Sigmoid colon (tissue), 7 donors: ENCODE data around the gene ZNF593OS. TPM values are rescaled to one million over a fixed set of nuclear protein-coding genes. Genes with fewer than 3 reads are reported as not detected.

ENCODE experiments used
- DNase-seq: peaks from one replicate; pipeline ENCODE4 v3.0.0-alpha.2; 2019
- H3K27ac ChIP-seq, 4 donors: fragments of 200-600 bp; sonication (generic); one replicate each; pipeline ENCODE4 v1.5.1; 2016 to 2019; ENCODE audit warnings: mild to moderate bottlenecking in 1 of 4
- H3K27me3 ChIP-seq, 3 donors: fragments of 200-600 bp; sonication (generic); one replicate each; pipeline ENCODE4 v1.5.1; 2019; ENCODE audit warnings: mild to moderate bottlenecking in 1 of 3
- H3K36me3 ChIP-seq, 4 donors: fragments of 200-600 bp; sonication (generic); one replicate each; pipeline ENCODE4 v1.5.1; 2016 to 2019
- H3K4me1 ChIP-seq, 4 donors: fragments of 200-600 bp; sonication (generic); one replicate each; pipeline ENCODE4 v1.5.1; 2017 to 2019
- H3K4me3 ChIP-seq, 4 donors: fragments of 200-600 bp; sonication (generic); one replicate each; pipeline ENCODE4 v1.5.1; 2017 to 2019; ENCODE audit warnings: mild to moderate bottlenecking in 2 of 4, moderate library complexity in 1 of 4
- H3K9me3 ChIP-seq, 4 donors: fragments of 200-600 bp in 3 of 4; sonication (generic) in 3 of 4; one replicate each; pipeline versions ENCODE4 v1.5.1 to v1.6.1; 2013 to 2019
- EP300 ChIP-seq, 4 donors: sonication (generic); formaldehyde crosslinking; IDR thresholded peaks; one replicate each; pipeline ENCODE4 v1.6.1; 2017; ENCODE audit warnings: antibody characterized with exemption in 4 of 4
- POLR2A ChIP-seq, 2 donors: fragments of 450-650 bp; IDR thresholded peaks; one replicate each; pipeline ENCODE4 v1.6.1; 2016; ENCODE audit warnings: antibody characterized with exemption in 2 of 2, mild to moderate bottlenecking in 2 of 2, moderate library complexity in 2 of 2
- POLR2AphosphoS5 ChIP-seq, 4 donors: sonication (generic); formaldehyde crosslinking; IDR thresholded peaks; one replicate each; pipeline ENCODE4 v1.6.1; 2017; ENCODE audit warnings: antibody characterized with exemption in 4 of 4
- WGBS, 2 donors: extraction: QIAGEN DNeasy Blood & Tissue Kit; methylation state at CpG; one replicate each; pipeline ENCODE4 v1.1.7; 2013; 5-methylcytosine and 5-hydroxymethylcytosine counted together
- intact Hi-C: fragments of 100-400 bp; cut with DNase I; formaldehyde crosslinking; loops from one replicate; pipeline ENCODE4 v1.15.1; 2023
- polyA plus RNA-seq, 3 donors: library from polyadenylated mRNA; stranded (reverse); fragments of 200-250 nt; gene quantifications; one replicate each; pipeline ENCODE4 v1.2.3, GENCODE V29; 2013
- total RNA-seq, 4 donors: library from RNA; depleted of rRNA; stranded (reverse); fragments of >200 nt; gene quantifications; one replicate each; pipeline ENCODE4 v1.1.0, GENCODE V29; 2016
- TF ChIP-seq, protein P1 (sequence below), 4 experiments: fragments of 450-650 bp in 3 of 4; fragments of 200-600 bp in 1 of 4; IDR thresholded peaks; one replicate each; pipeline ENCODE4 v1.5.1; 2016 to 2019; ENCODE audit warnings: antibody characterized with exemption in 4 of 4, mild to moderate bottlenecking in 3 of 4, moderate library complexity in 2 of 4
- donor health status: healthy with polysubstance abuse.
- donor health status: Bipolar disorder and iron deficiency.
- donor health status: healthy.

The ZNF593OS gene
- total and polyA plus RNA-seq, 7 donors = 0.13 TPM; not detected in 6

DNA sequence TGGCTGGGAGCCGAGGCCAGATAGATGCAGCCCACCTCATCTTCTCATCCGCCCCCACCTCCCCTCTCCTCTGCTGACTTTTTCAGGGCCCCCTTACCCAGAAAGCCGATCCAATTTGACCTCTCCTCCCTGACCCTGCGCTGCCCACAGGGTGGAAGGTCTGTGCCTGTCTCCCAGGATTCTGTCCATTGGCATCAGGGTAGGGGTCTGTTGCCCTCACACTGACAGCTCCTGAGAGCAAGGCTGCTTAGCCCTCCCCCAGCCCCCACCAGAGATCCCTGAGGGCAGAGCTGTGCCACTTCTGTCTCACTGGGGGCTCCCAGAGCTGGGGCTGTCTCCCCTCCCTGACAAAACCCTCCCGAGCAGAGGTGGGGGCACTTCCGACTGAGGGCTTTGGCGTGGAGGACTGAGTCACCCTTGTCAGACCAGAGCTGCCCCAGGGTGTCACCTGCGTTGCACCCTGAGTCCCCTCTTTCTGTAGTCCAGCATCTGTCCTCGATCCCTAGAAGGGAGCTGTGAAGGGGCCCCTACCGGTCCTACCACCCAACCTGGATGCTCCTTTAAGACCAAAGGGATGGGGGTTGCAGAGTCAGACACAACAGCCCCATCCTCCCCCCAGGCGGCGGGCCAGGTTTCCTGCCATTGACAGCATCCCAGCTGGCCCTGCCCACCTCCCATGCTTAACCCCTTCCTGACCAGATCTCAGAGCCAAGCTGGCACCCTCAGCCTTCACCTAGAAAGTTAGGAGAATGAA is 15.2 kb downstream of the ZNF593OS start:
- 28 to 37% methylated on average over 12 of the region's 12 CpGs for WGBS, 2 donors
- Histone ChIP-seq H3K9me3 (no peaks in the 10 kb centered on the region), H3K27me3 (peaks cover 7 to 30% (median 16%) of the 10 kb centered on the region in 3 donors), H3K4me3 (peak overlapping the region in 3 of 4 donors; percentile 5 to 15 (median 8)), H3K4me1 (peaks cover 0 to 8% (median 6%) of the 10 kb centered on the region in 4 donors), H3K27ac (peak overlapping the region in 2 of 4 donors; percentile 12 to 61), H3K36me3 (no peaks in the 10 kb centered on the region)
- DNase-seq = no peak
- TF ChIP-seq EP300 (IDR thresholded peaks at IDR 0.05) (no peak), POLR2A (IDR thresholded peaks at IDR 0.05) (no peak), POLR2AphosphoS5 (IDR thresholded peaks at IDR 0.05) (no peak)
- TF ChIP-seq, protein P1, sequence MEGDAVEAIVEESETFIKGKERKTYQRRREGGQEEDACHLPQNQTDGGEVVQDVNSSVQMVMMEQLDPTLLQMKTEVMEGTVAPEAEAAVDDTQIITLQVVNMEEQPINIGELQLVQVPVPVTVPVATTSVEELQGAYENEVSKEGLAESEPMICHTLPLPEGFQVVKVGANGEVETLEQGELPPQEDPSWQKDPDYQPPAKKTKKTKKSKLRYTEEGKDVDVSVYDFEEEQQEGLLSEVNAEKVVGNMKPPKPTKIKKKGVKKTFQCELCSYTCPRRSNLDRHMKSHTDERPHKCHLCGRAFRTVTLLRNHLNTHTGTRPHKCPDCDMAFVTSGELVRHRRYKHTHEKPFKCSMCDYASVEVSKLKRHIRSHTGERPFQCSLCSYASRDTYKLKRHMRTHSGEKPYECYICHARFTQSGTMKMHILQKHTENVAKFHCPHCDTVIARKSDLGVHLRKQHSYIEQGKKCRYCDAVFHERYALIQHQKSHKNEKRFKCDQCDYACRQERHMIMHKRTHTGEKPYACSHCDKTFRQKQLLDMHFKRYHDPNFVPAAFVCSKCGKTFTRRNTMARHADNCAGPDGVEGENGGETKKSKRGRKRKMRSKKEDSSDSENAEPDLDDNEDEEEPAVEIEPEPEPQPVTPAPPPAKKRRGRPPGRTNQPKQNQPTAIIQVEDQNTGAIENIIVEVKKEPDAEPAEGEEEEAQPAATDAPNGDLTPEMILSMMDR (IDR thresholded peaks at IDR 0.05) = no peak
- intact Hi-C loops = no loop called here

- intact Hi-C loops = no loop called here
- no peak for DNase-seq
- no peaks in the 10 kb centered on the region for H3K36me3 ChIP-seq
- peak overlapping the region in 3 of 4 donors; percentile 12 to 66 (median 31) for H3K27ac ChIP-seq
- no peak for TF ChIP-seq EP300 (IDR thresholded peaks at IDR 0.05)
- peak in 1 of 4 donors; percentile 52 for TF ChIP-seq POLR2AphosphoS5 (IDR thresholded peaks at IDR 0.05)
- no peaks in the 10 kb centered on the region for H3K9me3 ChIP-seq
- H3K4me1 ChIP-seq = peaks cover 0 to under 1% (median 0%) of the 10 kb centered on the region in 4 donors
- WGBS, 2 donors = 64 to 72% methylated on average over 21 of the region's 21 CpGs
- H3K4me3 ChIP-seq = peak overlapping the region in 1 of 4 donors; percentile 8
- peaks cover 7 to 30% (median 16%) of the 10 kb centered on the region in 3 donors for H3K27me3 ChIP-seq
Observed at GRCh38 chr1:26155370-26156284, 16.0 kb downstream of the ZNF593OS start.

DNA sequence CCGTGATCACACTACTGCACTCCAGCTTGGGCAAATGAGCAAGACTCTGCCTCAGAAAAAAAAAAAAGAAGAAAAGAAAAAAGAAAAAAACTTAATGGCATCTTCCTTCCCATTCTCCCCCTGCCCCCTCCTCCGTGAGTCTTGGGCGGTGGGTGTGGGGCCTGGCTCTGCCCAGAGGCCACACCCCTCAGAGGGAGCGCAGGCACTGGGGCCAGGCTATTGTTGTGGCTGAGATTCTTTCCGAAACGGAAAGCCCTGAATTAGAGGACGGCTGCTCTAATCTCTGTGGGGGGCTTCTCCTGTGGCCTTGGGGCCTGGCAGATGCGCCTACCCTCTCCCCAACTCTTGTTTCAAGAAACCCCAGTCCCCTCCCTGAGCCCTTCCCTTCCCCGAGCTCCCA is 16.9 kb downstream of the ZNF593OS start:
- Histone ChIP-seq H3K27ac (peak overlapping the region in 2 of 4 donors; percentile 31 to 66), H3K4me3 (no peak overlapping the region), H3K9me3 (no peaks in the 10 kb centered on the region), H3K27me3 (peaks cover 7 to 30% (median 16%) of the 10 kb centered on the region in 3 donors), H3K4me1 (no peaks in the 10 kb centered on the region), H3K36me3 (no peaks in the 10 kb centered on the region)
- intact Hi-C loops = no loop called here
- DNase-seq = no peak
- WGBS, 2 donors = 46 to 52% methylated on average over 9 of the region's 9 CpGs
- TF ChIP-seq POLR2AphosphoS5 (IDR thresholded peaks at IDR 0.05) = no peak
- no peak for TF ChIP-seq POLR2A (IDR thresholded peaks at IDR 0.05)
- TF ChIP-seq, protein P1 (IDR thresholded peaks at IDR 0.05) = no peak
- TF ChIP-seq EP300 (IDR thresholded peaks at IDR 0.05) = no peak

GRCh38 chr1:26153966-26154532 is 17.6 kb downstream of the ZNF593OS start:
- TF ChIP-seq POLR2AphosphoS5 (IDR thresholded peaks at IDR 0.05) (no peak), POLR2A (IDR thresholded peaks at IDR 0.05) (no peak)
- TF ChIP-seq, protein P1 (IDR thresholded peaks at IDR 0.05) = no peak
- Histone ChIP-seq H3K27me3 (peaks cover 7 to 30% (median 16%) of the 10 kb centered on the region in 3 donors), H3K4me1 (no peaks in the 10 kb centered on the region), H3K27ac (no peak overlapping the region), H3K4me3 (no peak overlapping the region), H3K36me3 (no peaks in the 10 kb centered on the region), H3K9me3 (no peaks in the 10 kb centered on the region)
- 52 to 70% methylated on average over 5 of the region's 5 CpGs for WGBS, 2 donors
- DNase-seq = no peak
- intact Hi-C loops = no loop called here
